Kidney epithelial cell (primary cell): ENCODE measurements around the gene CLEC18A. TPM values are rescaled to one million over a fixed set of nuclear protein-coding genes. Genes with fewer than 3 reads are reported as not detected.
A peak's percentile ranks its signal among the peaks of the same experiment; 100 is the strongest.
"Not testable (repeated sequence)": the region's sequence is repeated elsewhere in the genome, so short reads cannot be mapped to it uniquely, and the experiment has no call there.

Source experiments
- DNase-seq: peaks from one replicate; pipeline ENCODE4 v3.0.0-alpha.2; 2010; ENCODE audit warnings: low read depth
- H3K27me3 ChIP-seq: 2 replicates; pipeline ENCODE4 v1.6.0; 2011; ENCODE audit warnings: low read length; ENCODE audit not compliant: control insufficient read depth, insufficient read depth
- H3K36me3 ChIP-seq: 2 replicates; pipeline ENCODE4 v1.5.1; 2011; ENCODE audit warnings: low read length; ENCODE audit not compliant: control insufficient read depth, insufficient read depth
- H3K4me3 ChIP-seq: 2 replicates; pipeline ENCODE4 v1.5.1; 2011; ENCODE audit warnings: low read depth, mild to moderate bottlenecking, control low read depth, low read length
- total RNA-seq: library from RNA; depleted of rRNA; stranded (reverse); fragments of >200 nt; gene quantifications from 2 replicates; pipeline ENCODE4 v1.2.3, GENCODE V29; 2015

The CLEC18A gene
- total RNA-seq, 1 donor from 2014 or later, result 18.9 TPM

DNA sequence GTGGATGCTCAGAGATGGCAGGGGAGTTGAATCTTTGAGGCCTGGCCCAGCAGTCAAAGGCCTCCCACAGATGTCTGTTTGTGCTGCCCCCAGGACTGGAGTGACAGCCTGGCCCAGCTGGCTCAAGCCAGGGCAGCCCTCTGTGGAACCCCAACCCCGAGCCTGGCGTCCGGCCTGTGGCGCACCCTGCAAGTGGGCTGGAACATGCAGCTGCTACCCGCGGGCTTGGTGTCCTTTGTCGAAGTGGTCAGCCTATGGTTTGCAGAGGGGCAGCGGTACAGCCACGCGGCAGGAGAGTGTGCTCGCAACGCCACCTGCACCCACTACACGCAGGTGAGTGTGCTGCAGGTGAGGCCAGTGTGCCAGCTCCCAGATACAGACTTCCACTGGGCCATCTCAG lies 3.1 kb downstream of the CLEC18A start:
- not testable (repeated sequence) for H3K36me3 ChIP-seq, H3K4me3 ChIP-seq, DNase-seq, H3K27me3 ChIP-seq

DNA sequence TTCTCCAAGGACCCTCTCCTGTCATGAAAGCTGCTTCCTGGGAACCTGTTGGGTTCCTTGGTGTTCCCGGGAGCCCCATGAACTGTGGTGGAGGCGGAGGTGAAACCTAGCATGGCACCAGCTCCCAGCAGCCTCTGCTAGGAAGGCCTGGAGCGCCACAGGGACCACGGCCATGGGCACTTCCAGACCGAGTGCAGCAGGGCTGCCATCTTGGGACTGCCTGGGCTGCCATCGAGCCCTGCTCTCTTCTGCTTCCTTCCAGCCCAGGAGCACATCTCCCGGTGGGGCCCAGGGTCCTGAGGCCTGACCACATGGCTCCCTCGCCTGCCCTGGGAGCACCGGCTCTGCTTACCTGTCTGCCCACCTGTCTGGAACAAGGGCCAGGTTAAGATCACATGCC lies 12.2 kb downstream of the CLEC18A start:
- H3K27me3 ChIP-seq, DNase-seq, H3K36me3 ChIP-seq, H3K4me3 ChIP-seq: not testable (repeated sequence)

- peak overlapping the region; percentile 31 for H3K4me3 ChIP-seq
- not testable (repeated sequence) for H3K27me3 ChIP-seq, DNase-seq, H3K36me3 ChIP-seq
Observed at GRCh38 chr16:69964960-69965660, 14.0 kb downstream of the CLEC18A start.

- not testable (repeated sequence) for DNase-seq, H3K36me3 ChIP-seq, H3K27me3 ChIP-seq
- peak overlapping the region; percentile 31 for H3K4me3 ChIP-seq
Observed at GRCh38 chr16:69965661-69966054, 14.5 kb downstream of the CLEC18A start.

DNA sequence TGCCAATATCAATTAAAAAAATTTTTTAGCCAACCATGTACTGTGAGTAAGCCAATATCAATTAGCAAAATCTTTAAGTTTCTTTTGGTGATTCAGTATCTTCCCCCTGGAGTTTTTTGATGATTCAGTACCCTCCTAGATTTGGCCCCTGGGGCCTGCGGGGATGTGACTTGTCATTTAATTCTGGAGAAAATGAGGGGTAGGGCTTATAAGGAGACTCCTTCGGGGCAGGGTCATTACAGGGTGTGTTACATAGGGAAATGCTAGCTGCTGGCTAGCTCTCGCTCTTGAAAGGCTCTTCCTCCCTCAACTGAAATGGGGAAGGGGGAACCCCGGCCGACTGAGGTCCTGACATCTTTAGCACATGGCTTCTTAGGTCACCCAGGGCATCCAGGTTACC lies 16.6 kb downstream of the CLEC18A start:
- H3K4me3 ChIP-seq, H3K36me3 ChIP-seq, H3K27me3 ChIP-seq, DNase-seq: not testable (repeated sequence)

DNA sequence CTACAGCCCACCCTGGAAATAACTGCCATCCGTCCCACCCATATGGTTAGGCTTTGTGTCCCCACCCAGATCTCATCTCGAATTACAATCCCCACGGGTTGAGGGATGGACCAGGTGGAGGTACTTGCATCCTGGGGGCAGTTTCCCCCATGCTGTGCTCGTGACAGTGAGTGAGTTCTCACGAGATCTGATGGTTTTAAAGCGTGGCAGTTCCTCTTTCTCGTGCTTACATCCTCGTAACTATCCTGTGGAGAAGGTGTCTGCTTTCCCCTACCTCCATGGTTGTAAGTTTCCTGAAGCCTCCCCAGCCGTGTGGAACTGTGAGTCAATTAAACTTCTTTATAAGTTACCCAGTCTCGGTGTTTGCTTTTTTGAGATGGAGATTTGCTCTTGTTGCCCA lies 17.0 kb downstream of the CLEC18A start:
- H3K27me3 ChIP-seq, DNase-seq, H3K4me3 ChIP-seq, H3K36me3 ChIP-seq: not testable (repeated sequence)

GRCh38 chr16:69969657-69970056 lies 18.5 kb downstream of the CLEC18A start:
- not testable (repeated sequence) for H3K4me3 ChIP-seq, H3K36me3 ChIP-seq, DNase-seq, H3K27me3 ChIP-seq

DNA sequence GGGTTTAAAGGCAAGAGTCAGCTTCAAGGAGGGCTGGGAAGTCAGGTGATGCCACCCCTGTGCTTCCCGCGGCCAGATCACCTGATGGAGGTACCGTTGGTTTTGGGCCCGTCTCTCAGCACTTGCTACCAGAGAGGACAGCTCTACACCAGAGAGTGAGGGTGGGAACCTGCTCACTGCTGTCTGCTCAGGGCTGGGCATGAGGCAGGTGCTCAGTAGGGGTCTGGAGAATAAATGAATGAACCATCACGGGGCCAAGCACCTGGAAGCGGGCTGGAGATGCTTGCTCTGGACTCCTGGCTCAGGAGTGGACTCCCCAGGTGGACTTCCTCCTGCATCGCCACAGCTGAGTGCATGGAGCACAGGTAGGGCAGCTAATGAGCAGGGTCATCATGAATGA lies 21.0 kb downstream of the CLEC18A start:
- not testable (repeated sequence) for H3K36me3 ChIP-seq, H3K4me3 ChIP-seq, H3K27me3 ChIP-seq, DNase-seq

- not testable (repeated sequence) for DNase-seq, H3K4me3 ChIP-seq, H3K27me3 ChIP-seq, H3K36me3 ChIP-seq
Observed at GRCh38 chr16:69972935-69973334, 21.8 kb downstream of the CLEC18A start.

GRCh38 chr16:69985196-69985595 lies 34.1 kb downstream of the CLEC18A start:
- H3K27me3 ChIP-seq, H3K4me3 ChIP-seq, H3K36me3 ChIP-seq, DNase-seq: not testable (repeated sequence)

GRCh38 chr16:69997956-69998355 lies 46.8 kb downstream of the CLEC18A start:
- H3K36me3 ChIP-seq, H3K27me3 ChIP-seq, H3K4me3 ChIP-seq: not testable (repeated sequence)
- DNase-seq, result peak; percentile 29

DNA sequence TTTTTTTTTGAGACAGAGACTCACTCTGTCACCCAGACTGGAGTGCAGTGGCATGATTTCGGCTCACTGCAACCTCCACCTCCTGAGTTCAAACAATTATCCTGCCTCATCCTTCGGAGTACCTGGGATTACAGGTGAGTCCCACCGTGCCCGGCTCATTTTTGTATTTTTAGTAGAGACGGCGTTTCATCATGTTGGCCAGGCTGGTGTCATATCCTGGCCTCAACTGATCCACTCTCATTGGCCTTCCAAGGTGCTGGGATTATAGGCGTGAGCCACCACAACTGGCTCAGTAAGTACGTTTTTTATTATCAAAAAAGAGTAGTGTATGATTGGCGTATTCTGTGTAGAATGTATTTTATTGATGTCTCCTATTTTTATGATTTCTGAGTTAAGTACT lies 48.7 kb downstream of the CLEC18A start:
- H3K27me3 ChIP-seq, DNase-seq, H3K4me3 ChIP-seq, H3K36me3 ChIP-seq: not testable (repeated sequence)

DNA sequence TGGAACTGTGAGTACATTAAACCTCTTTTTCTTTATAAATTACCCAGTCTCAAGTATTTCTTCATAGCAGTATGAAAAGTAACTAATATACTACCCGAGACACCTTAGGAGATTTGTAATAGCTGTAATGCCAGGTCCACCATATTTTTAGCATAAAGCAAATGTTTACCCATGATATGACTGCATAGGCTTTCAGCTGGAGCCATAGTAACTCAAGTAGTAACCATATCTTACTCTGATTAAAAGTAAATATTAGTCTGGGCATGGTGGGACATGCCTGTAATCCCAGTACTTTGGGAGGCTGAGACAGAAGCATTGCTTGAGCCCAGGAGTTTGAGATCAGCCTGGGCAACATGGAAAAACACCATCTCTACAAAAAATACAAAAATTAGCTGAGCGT lies 52.4 kb downstream of the CLEC18A start:
- not testable (repeated sequence) for H3K4me3 ChIP-seq, H3K27me3 ChIP-seq, H3K36me3 ChIP-seq, DNase-seq

- H3K4me3 ChIP-seq, H3K36me3 ChIP-seq, H3K27me3 ChIP-seq, DNase-seq: not testable (repeated sequence)
Observed at GRCh38 chr16:70008604-70009003, 57.5 kb downstream of the CLEC18A start.

GRCh38 chr16:70010615-70011014 lies 59.5 kb downstream of the CLEC18A start:
- not testable (repeated sequence) for H3K4me3 ChIP-seq, DNase-seq, H3K36me3 ChIP-seq, H3K27me3 ChIP-seq

DNA sequence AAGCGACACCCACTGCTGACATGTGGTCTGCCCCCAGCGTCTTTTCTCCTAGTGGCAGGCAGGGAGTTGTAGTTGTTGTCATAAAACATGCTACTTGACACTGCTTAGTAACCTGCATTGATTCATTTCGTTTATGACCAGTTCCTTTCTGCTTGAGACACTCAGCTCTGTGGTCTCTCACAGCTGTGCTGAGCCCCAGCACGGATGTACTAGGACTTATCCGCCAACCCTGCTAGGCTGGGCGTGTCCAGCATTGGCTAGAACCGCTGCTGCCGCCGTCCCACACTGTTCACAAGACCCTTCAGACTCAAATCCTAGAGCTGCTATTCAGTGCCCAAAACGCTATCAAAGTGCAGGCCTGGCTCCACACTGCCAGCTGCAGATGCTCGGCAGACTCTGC lies 60.0 kb downstream of the CLEC18A start:
- H3K4me3 ChIP-seq, DNase-seq, H3K27me3 ChIP-seq, H3K36me3 ChIP-seq: not testable (repeated sequence)
